COLO668 (cell line): ENCODE data around the gene UBE2R2.
"Not testable (repeated sequence)": the region's sequence is repeated elsewhere in the genome, so short reads cannot be mapped to it uniquely, and the experiment has no call there.

Experiments
- DNase-seq: peaks from one replicate; lab custom pipeline; 2025; ENCODE audit not compliant: unreplicated experiment; lab: John Stamatoyannopoulos, UW

The UBE2R2 gene

GRCh38 chr9:33924978-33925797, 108.2 kb downstream of the UBE2R2 start:
- DNase-seq, result peak; percentile 26

GRCh38 chr9:33926746-33927485, 110.0 kb downstream of the UBE2R2 start:
- no peak for DNase-seq

- DNase-seq, result no peak
Measured at GRCh38 chr9:33927694-33928093, 110.7 kb downstream of the UBE2R2 start.

- DNase-seq, result no peak
Measured at GRCh38 chr9:33931326-33931725, 114.4 kb downstream of the UBE2R2 start.

GRCh38 chr9:33932078-33932807, 115.3 kb downstream of the UBE2R2 start:
- DNase-seq, result no peak

GRCh38 chr9:33934188-33934878, 117.4 kb downstream of the UBE2R2 start:
- DNase-seq, result no peak

- no peak for DNase-seq
Measured at GRCh38 chr9:33939924-33940874, 123.2 kb downstream of the UBE2R2 start.

- no peak for DNase-seq
Measured at GRCh38 chr9:33942471-33943083, 125.6 kb downstream of the UBE2R2 start.

GRCh38 chr9:33943389-33943788, 126.4 kb downstream of the UBE2R2 start:
- DNase-seq, result no peak

- no peak for DNase-seq
Measured at GRCh38 chr9:33946779-33947535, 130.0 kb downstream of the UBE2R2 start.

- DNase-seq, result no peak
Measured at GRCh38 chr9:33950371-33950770, 133.4 kb downstream of the UBE2R2 start.

- DNase-seq, result no peak
Measured at GRCh38 chr9:33952066-33952465, 135.1 kb downstream of the UBE2R2 start.

- DNase-seq, result no peak
Measured at GRCh38 chr9:33956544-33956943, 139.6 kb downstream of the UBE2R2 start.

GRCh38 chr9:33959725-33960124, 142.8 kb downstream of the UBE2R2 start:
- DNase-seq, result no peak

- not testable (repeated sequence) for DNase-seq
Measured at GRCh38 chr9:33962468-33962867, 145.5 kb downstream of the UBE2R2 start.

- no peak for DNase-seq
Measured at GRCh38 chr9:33964086-33964768, 147.3 kb downstream of the UBE2R2 start.
